HG03280 (cell line): ENCODE data around the gene CRIP1.

Experiments used
- ATAC-seq: cut with Tn5 transposase; IDR thresholded peaks from one replicate; pipeline ENCODE4 v1.9.1; 2021; ENCODE audit warnings: mild to moderate bottlenecking, moderate library complexity; ENCODE audit not compliant: unreplicated experiment

CRIP1 gene

DNA sequence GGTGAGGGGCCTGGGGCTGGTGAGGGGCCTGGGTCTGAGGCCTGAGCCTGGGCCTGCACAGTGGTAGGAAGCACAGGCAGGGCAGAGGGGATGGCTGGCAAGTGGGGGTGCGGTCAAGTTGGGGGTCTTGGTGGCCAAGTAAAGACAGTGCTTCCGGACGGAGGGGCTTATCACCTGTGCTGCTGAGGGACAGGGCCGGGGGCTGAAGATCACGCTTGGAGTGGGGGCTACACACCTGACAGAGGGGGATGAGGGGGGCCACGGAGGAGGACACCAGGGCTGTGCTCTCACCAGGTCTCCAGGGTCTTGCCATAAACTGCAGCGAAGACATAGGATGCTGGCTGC lies 16.6 kb downstream of the CRIP1 start:
- no peak for ATAC-seq

DNA sequence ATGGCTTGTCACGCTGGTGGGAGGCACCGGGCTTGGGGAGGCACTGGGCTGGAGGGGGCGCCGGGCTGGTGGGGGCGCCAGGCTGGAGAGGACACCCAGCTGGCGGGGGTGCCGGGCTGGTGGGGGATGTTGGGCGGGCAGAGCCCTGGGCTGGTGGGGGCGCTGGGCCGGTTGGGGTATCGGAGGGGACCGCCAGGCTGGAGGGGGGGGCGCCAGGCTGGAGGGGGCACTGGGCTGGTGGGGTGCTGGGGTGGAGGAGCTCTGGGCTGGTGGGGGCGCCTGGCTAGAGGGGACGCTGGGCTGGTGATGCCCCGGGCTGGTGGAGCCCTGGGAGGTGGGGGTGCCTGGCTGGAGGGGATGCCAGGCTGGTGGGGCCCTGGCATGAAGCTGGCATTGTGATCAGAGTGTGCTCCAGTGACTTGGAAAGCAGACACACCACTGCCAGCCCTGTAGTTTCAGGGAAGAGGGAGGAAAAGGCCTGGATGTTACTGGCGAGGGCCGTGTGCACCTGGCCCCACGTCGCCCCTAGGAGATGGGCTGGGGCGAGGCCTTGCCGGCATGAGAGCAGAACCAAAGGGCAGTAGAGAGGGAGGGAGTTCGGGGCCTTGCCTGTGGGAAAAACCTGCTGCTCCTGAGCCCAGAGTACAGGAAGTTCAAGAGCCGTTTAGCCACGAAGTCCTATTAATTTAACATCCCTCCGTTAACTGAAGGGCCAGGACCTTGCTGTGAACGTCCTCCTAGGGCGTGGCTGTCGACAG lies 17.4 kb downstream of the CRIP1 start:
- no peak for ATAC-seq

DNA sequence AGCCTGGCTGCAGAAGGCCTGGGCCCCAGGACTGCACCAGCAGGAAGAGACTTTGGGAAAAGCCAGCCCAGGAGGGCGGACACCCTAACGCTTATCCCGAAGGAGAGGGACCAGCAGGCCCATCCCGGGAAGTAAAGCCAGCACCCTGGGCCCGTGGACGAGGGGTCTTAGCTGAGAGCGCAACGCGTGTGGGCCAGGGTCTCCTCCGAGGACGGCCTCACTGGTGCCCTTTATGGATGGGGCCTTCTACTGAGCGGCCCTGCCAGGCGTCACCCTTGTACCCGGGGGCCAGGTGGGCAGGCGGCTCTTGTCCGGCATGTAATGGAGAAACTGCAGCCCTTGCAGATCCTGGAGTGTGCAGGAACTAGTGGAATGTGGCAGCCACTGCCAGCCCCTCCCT lies 18.4 kb downstream of the CRIP1 start:
- no peak for ATAC-seq

DNA sequence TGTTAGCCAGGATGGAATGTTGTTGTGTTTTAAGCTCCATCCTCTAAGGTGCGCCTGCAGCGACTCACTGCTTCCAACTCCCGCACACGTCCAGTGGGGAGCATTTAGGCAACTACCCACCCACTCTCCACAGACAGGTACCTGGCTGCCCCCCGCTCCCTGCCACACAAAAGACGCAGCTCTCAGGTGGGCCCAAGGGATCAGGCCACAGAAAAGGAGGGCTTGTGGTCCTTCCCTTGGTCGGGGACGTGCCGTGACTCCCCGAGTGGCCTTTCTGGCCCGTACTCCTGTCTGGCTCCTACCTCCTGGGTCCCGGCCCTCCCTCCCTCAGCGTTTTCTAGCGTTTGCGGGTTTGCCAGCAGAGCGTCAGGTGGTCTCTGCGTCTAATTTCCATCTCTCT lies 20.6 kb downstream of the CRIP1 start:
- ATAC-seq = no peak

DNA sequence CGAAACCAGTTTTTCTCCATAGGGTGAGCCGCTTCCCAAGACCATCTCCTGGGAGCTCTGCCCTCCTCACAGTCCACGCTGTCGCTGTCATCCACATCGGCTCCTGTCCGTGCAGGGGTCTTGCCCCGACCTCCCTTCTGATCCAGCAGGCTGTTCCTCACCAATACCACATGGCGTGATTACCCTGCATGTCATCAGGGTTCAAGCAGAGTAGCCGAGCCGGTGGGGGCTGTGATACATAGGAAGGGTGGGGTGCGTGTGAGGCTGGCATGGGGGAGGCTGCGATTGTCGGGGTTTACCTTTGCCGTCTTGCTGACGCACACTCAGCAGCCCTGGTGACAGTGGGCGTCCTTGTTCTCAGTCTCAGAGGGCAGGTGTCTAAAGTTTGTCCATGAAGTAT lies 21.4 kb downstream of the CRIP1 start:
- no peak for ATAC-seq

DNA sequence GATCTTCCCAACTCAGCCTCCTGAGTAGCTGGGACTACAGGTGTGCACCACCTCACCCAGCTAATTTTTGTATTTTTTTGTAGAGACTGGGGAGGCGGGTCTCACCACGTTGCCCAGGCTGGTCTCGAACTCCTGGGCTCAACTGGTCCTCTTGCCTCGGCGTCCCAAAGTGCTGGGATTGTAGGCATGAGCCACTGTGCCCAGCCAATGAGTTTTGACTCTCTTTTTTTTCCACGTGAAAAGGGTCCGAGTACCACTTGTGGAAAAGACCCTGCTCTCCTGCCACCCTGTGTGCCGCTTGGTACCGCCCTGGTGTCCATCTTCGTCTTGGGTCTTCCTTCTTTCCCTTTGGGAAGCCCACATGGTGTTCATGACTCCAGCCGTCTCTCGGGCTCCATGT lies 21.9 kb downstream of the CRIP1 start:
- no peak for ATAC-seq

DNA sequence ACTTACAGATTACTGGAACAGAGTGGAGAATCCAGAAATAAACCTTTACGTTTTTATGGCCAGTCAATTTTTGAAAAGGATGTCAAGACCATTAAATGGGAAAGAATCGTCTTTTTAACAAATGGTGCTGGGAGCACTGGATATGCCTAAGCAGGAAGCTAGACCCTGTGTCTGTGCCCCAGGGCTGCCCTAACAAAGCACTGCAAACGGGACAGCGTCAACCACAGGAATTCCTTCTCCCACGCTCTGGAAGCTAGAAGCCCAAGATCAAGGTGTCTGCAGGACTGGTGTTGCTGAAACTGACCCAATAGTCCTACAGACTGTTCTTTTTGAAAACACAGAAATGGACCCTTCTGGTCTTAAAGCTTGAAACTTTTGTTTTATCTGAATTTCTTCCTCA lies 30.4 kb downstream of the CRIP1 start:
- ATAC-seq = no peak

DNA sequence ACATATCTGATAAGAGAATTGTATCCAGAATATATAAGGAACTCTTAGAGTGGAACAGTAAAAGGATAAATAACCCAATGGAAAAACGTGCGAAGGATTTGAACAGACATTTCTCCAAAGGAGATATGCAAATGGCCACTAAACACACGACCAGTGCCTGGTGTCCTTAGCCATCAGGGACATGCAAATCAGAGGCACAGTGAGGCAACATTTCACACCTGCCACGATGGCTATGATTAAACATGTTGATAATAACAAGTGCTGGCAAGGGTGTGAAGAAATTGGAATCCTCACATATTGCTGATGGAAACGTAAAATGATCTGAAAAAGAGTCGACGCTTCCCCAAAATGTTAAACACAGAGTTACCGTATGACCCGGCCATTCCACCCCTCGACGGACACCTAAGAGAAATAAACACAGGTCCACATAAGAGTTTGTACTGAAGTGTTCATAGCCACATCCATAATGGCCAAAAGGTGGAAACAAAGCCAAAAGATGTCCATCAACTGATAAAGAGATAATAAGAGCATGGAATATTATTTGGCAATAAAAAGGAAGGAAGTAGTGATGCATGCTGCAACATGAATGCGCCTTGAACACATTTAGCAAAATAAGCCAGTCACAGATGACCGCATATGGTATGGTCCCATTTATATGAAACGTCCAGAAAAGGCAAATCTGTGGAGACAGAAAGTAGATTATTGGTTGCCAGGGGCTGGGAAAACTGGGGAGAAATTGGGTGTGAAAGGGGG lies 33.4 kb downstream of the CRIP1 start:
- ATAC-seq = no peak

DNA sequence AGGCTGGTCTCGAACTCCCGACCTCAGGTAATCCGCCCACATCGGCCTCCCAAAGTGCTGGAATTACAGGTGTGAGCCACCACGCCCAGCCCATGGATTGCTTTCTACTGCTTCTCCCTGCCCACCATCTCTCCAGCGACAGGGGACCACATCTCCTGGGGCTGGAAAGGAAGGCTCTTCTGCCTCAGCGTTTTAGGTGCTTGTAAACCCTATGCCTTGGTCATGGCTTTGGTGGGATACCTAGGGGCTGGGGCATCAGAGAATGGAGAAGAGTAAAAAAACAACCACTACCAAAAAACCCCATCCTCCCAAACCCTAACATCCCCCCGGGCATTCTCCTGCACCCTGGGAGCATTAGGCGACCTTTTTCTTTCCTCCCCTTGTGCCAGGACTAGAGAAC lies 38.6 kb downstream of the CRIP1 start:
- no peak for ATAC-seq

DNA sequence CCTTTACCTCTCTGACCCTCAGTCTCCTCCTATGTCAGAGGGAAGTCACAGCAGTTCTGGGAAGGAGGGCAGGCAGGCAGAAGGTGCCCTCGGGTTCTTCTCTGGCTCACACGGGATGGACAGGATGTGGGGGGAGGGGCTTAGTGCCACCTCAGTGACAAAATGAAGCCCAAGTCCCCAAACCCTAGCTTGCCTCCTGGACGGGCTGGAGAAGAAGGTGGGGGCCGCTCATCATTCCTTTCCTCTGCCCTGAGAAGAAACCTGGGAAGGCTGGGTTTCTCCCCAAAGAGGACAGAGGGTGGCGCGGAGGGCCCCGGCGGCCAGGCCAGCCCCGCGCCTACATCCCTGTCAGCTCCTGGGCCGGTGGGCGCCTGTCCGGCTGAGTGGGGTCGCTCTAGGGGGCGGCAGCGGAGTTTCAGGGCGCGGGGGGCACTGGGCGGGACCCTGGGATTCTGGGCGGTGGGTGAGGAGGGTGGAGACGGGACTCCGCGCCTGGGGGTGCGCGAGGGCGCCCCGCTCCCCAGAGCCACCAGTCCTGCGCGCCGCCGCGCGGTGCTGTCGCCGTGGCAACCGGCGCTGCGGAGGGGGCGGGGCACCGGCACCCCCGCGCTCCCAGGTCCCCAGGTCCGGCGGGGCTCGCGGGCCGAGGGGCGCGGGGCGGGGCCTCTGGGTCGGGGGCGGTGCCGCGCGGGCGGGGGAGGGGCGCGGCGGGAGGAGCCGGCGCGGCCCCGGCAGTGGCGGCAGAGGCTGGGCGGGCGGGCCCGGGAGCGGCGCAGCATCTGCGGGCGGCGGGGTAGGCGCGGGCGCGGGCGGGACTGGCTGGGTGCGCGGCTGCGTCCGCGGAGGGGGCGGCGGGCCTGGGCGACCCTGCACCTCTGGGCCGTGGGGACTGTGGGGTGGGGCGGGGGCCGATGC lies 39.4 kb downstream of the CRIP1 start, which contains the start of gene TMEM121:
Gene TMEM121, plus strand, starts transcription at position 723 of the 915 bp plus-strand sequence. CDS start 2,252 bp downstream, outside the sequence.
- ATAC-seq = no peak

DNA sequence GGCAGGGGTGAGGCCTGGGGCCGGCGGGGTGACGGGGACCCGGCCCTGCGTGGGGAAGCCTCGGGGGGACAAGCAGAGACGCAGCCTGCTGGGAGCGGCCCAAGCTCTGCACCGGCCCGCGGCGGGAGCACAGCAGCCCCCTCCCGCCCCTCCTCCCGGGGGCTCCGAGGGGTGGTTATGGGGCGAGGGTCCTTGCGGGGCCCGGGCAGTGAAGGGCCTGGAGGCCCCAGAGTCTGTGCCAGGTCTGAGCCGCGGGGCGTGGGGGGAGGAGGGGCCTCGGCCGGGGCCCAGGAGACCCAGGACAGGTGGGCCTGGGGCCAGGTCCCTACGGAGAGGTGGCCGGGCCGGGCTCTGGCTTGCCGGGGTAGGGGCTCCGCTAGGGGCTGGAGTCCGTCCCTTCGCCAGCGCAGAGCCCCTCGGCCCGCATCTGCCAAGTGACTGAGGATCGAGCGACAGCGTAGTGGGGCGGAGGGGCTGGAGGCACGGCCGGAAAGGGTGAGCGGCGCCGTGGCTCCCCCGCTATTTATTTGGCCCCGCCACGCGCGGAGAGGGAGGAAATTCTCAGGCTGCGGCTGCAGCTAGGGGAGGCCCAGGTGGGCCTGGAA lies 40.2 kb downstream of the CRIP1 start:
- ATAC-seq = no peak

DNA sequence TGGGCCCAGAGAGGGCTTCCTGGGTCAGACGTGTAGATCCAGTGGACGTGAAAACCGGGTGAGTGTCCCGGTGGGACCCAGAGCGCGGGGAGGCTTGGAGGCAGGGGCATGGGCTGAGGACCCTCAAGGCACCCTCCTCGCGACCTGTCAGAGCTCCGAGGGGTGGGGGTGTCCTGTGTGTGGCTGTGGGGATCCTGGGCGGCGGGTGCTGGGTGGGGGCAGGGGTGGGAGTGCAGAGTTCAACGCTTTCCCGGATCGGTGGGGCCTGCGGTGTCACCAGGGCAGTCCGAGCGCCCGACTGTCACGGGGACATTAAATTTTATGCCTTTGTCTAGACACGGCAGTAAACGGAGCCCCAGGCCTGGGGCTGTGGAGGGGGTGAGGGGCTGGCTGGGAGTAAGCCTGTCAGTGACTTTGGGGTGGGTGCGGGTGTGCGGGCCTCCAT lies 40.7 kb downstream of the CRIP1 start:
- ATAC-seq = no peak

DNA sequence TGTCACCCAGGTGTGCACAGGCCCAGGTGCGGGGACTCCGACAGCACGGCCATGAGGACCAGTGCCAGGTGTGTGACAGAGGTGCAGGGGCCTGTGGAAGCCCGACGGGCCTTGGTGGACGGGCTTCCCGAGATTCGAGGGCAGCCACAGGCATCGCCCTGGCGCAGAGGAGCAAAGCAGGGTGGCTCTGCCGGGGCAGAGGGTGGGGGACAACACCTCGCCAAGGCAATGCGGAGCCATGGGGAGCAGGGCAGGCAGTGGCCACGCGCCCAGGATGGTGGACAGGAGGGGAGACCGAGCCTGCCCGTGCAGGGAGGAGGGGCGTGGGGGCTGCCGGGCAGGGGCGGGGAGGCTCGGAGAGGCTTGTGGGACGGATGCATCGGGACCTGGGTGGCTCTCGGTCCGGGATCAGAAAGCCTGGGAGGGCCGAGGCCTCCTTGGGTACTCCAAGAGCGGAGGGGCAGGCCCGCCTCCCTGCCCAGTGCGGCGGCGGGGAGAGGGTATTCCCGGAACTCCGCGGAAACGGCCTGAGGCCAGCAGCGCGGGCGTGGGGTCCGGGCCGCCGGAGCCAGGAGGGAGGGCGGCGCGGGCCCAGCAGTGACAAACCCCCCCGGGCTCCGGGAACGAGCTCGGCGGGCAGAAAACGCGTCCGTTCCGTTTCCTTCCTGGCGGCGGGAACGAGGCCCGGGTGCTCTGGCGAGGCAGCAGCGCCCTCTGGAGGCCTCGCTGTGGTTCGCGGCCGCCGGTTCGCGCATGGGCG lies 41.3 kb downstream of the CRIP1 start:
- peak; percentile 55 for ATAC-seq

DNA sequence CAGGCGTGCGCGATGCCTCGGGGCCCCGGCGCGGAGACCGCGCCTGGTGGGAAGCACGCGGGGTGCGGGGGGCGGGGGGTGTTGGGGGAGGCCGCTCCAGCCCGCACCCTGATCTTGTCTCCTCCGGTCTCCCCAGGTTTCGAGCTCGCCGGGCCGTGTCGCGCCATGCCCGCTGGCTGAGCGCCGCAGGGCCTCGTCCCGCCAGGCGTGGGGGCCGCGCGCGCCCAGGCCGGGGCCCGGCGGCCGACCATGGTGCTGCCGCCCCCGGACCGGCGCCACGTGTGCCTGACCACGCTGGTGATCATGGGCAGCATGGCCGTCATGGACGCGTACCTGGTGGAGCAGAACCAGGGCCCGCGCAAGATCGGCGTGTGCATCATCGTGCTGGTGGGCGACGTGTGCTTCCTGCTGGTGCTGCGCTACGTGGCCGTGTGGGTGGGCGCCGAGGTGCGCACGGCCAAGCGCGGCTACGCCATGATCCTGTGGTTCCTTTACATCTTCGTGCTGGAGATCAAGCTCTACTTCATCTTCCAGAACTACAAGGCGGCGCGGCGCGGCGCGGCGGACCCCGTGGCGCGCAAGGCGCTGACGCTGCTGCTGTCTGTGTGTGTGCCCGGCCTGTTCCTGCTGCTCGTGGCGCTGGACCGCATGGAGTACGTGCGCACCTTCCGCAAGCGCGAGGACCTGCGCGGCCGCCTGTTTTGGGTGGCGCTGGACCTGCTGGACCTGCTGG lies 42.1 kb downstream of the CRIP1 start:
- peak; percentile 8 for ATAC-seq

DNA sequence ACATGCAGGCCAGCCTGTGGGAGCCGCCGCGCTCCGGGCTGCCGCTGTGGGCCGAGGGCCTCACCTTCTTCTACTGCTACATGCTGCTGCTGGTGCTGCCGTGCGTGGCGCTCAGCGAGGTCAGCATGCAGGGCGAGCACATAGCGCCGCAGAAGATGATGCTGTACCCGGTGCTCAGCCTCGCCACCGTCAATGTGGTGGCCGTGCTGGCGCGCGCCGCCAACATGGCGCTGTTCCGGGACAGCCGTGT lies 42.6 kb downstream of the CRIP1 start:
- ATAC-seq = no peak

DNA sequence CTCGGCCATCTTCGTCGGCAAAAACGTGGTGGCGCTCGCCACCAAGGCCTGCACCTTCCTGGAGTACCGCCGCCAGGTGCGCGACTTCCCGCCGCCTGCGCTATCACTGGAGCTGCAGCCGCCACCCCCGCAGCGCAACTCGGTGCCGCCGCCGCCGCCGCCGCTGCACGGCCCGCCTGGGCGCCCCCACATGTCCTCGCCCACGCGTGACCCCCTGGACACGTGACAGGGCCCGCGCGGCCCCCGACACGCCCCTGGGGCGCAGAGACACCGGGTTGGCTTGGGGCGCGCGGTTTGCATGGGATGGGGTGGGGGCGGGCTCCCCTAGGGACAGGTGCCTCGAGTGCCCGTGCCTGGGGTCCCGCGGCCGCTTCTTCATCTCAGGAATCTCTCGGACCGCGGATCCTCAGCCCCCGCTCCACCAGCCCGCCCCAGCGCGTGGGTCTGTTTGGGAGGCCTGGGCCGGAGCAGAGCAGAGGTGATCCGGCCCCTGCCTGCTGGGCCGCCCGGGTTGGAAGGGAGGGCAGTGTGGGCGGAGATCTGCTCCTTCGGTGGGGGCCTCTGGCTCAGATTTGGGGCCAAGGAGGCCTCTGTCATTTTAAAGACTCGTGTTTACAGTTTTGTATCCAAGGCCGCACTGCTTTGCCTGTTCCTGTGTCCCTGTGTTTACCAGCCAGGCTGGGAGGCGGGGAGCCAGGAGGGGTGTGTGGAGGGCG lies 43.0 kb downstream of the CRIP1 start:
- no peak for ATAC-seq

DNA sequence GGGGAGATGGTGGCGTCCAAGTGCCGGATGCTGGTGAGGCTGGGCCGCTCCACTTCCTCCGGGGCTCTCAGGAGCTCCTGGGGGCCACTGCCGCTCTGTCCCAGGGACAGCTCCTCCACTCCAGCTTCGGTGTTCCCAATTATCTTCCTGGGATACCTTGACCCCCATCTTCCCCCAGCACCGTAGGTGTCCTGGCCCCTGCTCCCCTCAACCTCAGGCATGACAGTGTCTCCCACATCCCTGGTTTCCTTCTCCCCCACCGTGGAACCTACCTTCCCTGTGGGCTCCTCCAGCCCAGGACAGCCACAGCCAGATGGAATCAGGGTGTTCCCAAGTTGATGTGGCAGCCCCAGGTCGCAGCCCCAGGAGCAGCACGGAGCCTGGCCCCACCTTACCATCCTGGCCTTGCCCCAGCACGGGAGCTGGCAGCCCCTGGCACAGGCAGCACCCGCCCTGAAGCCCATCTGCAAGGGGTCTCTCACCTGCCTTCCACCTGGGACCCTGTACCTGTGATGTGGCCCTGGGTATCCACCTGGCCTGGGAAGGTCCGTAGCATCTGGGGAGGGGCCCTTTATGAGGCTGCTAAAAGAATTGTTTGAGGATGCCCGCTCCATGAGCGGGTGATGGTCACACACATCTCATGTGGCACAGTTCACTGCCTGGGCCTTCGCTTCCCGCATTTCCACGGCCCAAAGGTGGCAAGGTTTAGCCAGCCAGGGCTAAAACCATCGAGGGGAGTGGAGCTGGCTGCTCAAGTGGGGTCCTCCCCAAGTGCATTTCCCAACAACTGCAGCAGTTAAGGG lies 43.8 kb downstream of the CRIP1 start:
- no peak for ATAC-seq

DNA sequence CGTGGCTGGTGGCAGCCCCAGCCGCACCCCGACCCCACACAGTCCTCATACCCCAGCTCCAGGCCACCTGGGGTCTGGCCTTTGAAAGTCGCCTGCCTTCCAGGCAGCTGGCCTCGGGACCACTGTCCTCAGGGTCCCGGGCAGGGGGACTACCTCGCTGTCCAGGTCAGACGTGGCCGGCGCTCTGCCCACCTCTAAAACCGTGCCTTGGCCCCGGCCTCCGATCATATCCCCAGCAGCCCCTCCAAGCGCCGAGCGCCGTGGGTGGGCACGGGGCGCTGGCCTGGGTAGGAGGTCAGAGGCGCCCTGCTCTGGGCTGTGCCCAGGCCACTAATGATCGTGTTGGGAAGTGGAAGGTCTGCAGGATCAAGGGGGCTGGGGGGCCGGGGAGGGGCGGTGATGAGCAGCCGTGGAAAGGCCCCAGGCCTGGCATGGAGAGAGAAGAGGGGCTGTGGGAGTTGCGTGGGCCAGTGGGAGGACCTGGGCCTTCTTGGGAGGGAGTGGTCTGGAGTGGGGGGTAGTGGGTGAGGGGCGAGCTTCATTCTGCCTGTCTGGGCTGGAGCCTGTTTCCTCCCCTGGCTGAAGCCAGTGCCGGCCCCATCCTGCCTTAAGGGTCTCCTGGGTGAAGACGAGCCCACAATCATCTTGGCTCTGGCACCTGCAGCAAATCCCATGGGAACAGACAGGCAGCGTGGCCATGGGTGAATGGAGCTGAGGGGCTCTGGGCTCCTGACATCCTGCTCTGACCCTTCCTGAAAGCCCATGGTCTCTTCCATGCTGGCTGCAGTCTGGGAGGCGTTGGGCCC lies 44.6 kb downstream of the CRIP1 start:
- ATAC-seq = no peak
